HepG2 (cell line): ENCODE data around the gene ZC3H8. TPM values are rescaled to one million over a fixed set of nuclear protein-coding genes. Genes with fewer than 3 reads are reported as not detected.

Experiments
- BRD4 ChIP-seq: sonication (generic); formaldehyde crosslinking; IDR thresholded peaks from 2 replicates; pipeline ENCODE4 v1.4.0; 2020; ENCODE audit warnings: missing genetic modification reagents
- HMGXB3 ChIP-seq: sonication (generic); formaldehyde crosslinking; IDR thresholded peaks from 2 replicates; pipeline ENCODE4 v1.4.0; 2020; ENCODE audit warnings: missing genetic modification reagents, borderline replicate concordance
- MAF1 ChIP-seq: sonication (generic); formaldehyde crosslinking; IDR thresholded peaks from 2 replicates; pipeline ENCODE4 v1.5.0; 2020; ENCODE audit warnings: missing genetic modification reagents, borderline replicate concordance
- MED8 ChIP-seq: sonication (generic); formaldehyde crosslinking; IDR thresholded peaks from 2 replicates; pipeline ENCODE4 v1.8.1; 2023; ENCODE audit warnings: mild to moderate bottlenecking, missing genetic modification reagents; ENCODE audit not compliant: insufficient replicate concordance
- MIXL1 ChIP-seq: IDR thresholded peaks from 2 replicates; pipeline ENCODE4 v1.6.1; 2016
- REPIN1 ChIP-seq: sonication (generic); formaldehyde crosslinking; IDR thresholded peaks from 2 replicates; pipeline ENCODE4 v1.8.0; 2022; ENCODE audit warnings: missing genetic modification reagents, low read depth, mild to moderate bottlenecking, borderline replicate concordance
- SIN3B ChIP-seq: fragments of 150-350 bp; IDR thresholded peaks from 2 replicates; pipeline ENCODE4 v1.6.1; 2014; ENCODE audit warnings: low read length
- SIX4 ChIP-seq: sonication (generic); formaldehyde crosslinking; IDR thresholded peaks from 2 replicates; pipeline ENCODE4 v1.4.0; 2020; ENCODE audit warnings: missing genetic modification reagents
- SNAPC2 ChIP-seq: sonication (generic); formaldehyde crosslinking; IDR thresholded peaks from 2 replicates; pipeline ENCODE4 v1.8.1; 2022; ENCODE audit warnings: mild to moderate bottlenecking, missing genetic modification reagents
- STAT5B ChIP-seq: sonication (generic); formaldehyde crosslinking; IDR thresholded peaks from 2 replicates; pipeline ENCODE4 v1.4.0; 2020; ENCODE audit warnings: missing genetic modification reagents
- TOPORS ChIP-seq: sonication (generic); formaldehyde crosslinking; IDR thresholded peaks from 2 replicates; pipeline ENCODE4 v1.8.0; 2023; ENCODE audit warnings: mild to moderate bottlenecking, missing genetic modification reagents
- ZBTB10 ChIP-seq: sonication (generic); formaldehyde crosslinking; IDR thresholded peaks from 2 replicates; pipeline ENCODE4 v1.4.0; 2020; ENCODE audit warnings: missing genetic modification reagents, borderline replicate concordance
- ZBTB44 ChIP-seq: sonication (generic); formaldehyde crosslinking; IDR thresholded peaks from 2 replicates; pipeline ENCODE4 v1.4.0; 2020; ENCODE audit warnings: missing genetic modification reagents
- ZNF256 ChIP-seq: sonication (generic); formaldehyde crosslinking; conservative IDR thresholded peaks from 2 replicates; pipeline ENCODE4 v1.4.0; 2020; ENCODE audit warnings: missing genetic modification reagents
- ZNF331 ChIP-seq: sonication (generic); formaldehyde crosslinking; IDR thresholded peaks from 2 replicates; pipeline ENCODE4 v1.4.0; 2020; ENCODE audit warnings: missing genetic modification reagents
- ZNF350 ChIP-seq: sonication (generic); formaldehyde crosslinking; IDR thresholded peaks from 2 replicates; pipeline ENCODE4 v1.4.0; 2020; ENCODE audit warnings: mild to moderate bottlenecking, low read depth, missing genetic modification reagents, borderline replicate concordance
- polyA plus RNA-seq, 8 experiments: library from polyadenylated mRNA; depleted of rRNA in 3 of 8; stranded (reverse) in 7 of 8; unstranded in 1 of 8; fragments of >200 nt; fragmentation: Illumina TruSeq in 4 of 8; extraction: Trizol in 4 of 8; gene quantifications; 2 replicates each; pipeline versions ENCODE4 v1.2.1 to v1.2.3, GENCODE V29; 2011 to 2016; ENCODE audit warnings: low read depth in 4 of 8, missing spikeins in 1 of 8, mixed read lengths in 1 of 8; ENCODE audit not compliant: insufficient read depth in 1 of 8
- total RNA-seq, 5 experiments: library from RNA; depleted of rRNA; stranded (reverse); fragments of >200 nt; fragmentation: Illumina TruSeq; extraction: Trizol; gene quantifications; 2 replicates each; pipeline ENCODE4 v1.2.3, GENCODE V29; 2016; ENCODE audit warnings: low read depth in 1 of 5
- TF ChIP-seq, protein P1 (sequence below): sonication (generic); formaldehyde crosslinking; IDR thresholded peaks from 2 replicates; pipeline ENCODE4 v1.9.0; 2021; ENCODE audit warnings: missing genetic modification reagents, borderline replicate concordance

ZC3H8 gene
- total and polyA plus RNA-seq, 2 of the 13 experiments (the other 11 are each of a cell fraction or from before 2014, with no cell fraction given): 4.5 to 17.0 TPM

DNA sequence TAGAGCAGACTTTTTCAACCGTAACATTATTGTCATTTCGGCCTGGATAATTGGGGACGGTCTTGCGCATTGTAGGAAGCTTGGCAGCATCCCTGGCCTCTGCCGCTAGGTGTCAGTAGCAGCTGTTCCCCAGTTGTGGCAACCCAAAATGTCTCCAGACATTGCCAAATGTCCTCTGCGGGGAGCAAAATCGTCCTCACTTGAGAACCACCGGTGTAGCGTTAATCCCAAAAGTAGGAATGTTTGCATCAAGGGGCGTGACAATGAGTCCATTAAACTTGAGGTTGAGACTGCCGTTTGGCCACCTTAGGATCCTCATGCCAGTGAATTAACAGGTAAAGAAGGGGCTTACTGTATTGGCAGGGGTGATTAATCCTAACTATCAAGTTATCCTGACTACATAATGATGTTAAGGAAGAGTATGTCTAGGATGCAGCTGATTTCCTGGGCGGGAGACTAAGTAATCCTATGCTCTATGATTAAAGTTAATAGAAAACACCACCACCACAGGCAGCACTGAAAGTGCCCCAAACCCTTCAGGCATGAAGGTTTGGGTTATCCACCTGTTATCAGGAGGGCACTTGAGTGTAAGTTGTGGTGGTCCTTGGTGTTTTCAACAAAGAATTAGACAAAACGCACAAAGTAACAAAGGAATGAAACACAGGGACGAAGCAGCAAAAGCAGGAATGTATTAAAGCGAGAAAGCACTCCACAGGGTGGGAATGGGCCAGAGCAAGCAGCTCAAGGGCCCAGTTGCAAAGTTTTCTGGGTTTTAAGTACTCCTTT, 4.9 kb upstream of the ZC3H8 start (continued):
- no peak for TF ChIP-seq SIX4
- TF ChIP-seq ZNF350: peak; percentile 74; the same call in 1 of the 2 replicates
- no peak for TF ChIP-seq SNAPC2 (CRISPR knock-in tag)
- TF ChIP-seq SIN3B: no peak; the same call in 1 of the 2 replicates
- peak; percentile 53; the same call in 1 of the 2 replicates for TF ChIP-seq REPIN1
- TF ChIP-seq, protein P1, sequence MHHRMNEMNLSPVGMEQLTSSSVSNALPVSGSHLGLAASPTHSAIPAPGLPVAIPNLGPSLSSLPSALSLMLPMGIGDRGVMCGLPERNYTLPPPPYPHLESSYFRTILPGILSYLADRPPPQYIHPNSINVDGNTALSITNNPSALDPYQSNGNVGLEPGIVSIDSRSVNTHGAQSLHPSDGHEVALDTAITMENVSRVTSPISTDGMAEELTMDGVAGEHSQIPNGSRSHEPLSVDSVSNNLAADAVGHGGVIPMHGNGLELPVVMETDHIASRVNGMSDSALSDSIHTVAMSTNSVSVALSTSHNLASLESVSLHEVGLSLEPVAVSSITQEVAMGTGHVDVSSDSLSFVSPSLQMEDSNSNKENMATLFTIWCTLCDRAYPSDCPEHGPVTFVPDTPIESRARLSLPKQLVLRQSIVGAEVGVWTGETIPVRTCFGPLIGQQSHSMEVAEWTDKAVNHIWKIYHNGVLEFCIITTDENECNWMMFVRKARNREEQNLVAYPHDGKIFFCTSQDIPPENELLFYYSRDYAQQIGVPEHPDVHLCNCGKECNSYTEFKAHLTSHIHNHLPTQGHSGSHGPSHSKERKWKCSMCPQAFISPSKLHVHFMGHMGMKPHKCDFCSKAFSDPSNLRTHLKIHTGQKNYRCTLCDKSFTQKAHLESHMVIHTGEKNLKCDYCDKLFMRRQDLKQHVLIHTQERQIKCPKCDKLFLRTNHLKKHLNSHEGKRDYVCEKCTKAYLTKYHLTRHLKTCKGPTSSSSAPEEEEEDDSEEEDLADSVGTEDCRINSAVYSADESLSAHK (CRISPR knock-in tag): no peak
- TF ChIP-seq ZBTB44: no peak
- no peak for TF ChIP-seq MAF1 (CRISPR knock-in tag)
- TF ChIP-seq ZBTB10 (CRISPR knock-in tag): no peak
- TF ChIP-seq STAT5B (CRISPR knock-in tag): 0 out of 2 replicates have a peak, but pooled peaks have one; percentile 44
- TF ChIP-seq HMGXB3 (CRISPR knock-in tag): peak; percentile 56; the same call in 1 of the 2 replicates
- TF ChIP-seq TOPORS (CRISPR knock-in tag): no peak
- no peak for TF ChIP-seq MED8 (CRISPR knock-in tag)
- TF ChIP-seq BRD4 (CRISPR knock-in tag): no peak
- peak; percentile 75; the same call in 1 of the 2 replicates for TF ChIP-seq ZNF331 (CRISPR knock-in tag)
- peak; percentile 78 for TF ChIP-seq MIXL1 (CRISPR knock-in tag)
- TF ChIP-seq ZNF256 (CRISPR knock-in tag): no peak
